Superior temporal gyrus (tissue), 1 donor: Measurements from ENCODE around the gene SPAG17.

Experiments
- DNase-seq: peaks from one replicate; pipeline ENCODE4 v3.0.0-alpha.2; 2016; ENCODE audit errors: extremely low spot score

SPAG17 gene

GRCh38 chr1:118118873-118119463 is 66.1 kb downstream of the SPAG17 start:
- no peak for DNase-seq

- no peak for DNase-seq
Measured at GRCh38 chr1:118118469-118118868, 66.6 kb downstream of the SPAG17 start.

- no peak for DNase-seq
Measured at GRCh38 chr1:118117521-118117920, 67.5 kb downstream of the SPAG17 start.

GRCh38 chr1:118116909-118117308 is 68.1 kb downstream of the SPAG17 start:
- no peak for DNase-seq

- no peak for DNase-seq
Measured at GRCh38 chr1:118116401-118116800, 68.6 kb downstream of the SPAG17 start.

GRCh38 chr1:118115567-118116295 is 69.3 kb downstream of the SPAG17 start:
- DNase-seq = no peak

- no peak for DNase-seq
Measured at GRCh38 chr1:118113261-118113660, 71.8 kb downstream of the SPAG17 start.

GRCh38 chr1:118110580-118110979 is 74.4 kb downstream of the SPAG17 start:
- no peak for DNase-seq

GRCh38 chr1:118104951-118105350 is 80.1 kb downstream of the SPAG17 start:
- DNase-seq = no peak

GRCh38 chr1:118102445-118102844 is 82.6 kb downstream of the SPAG17 start:
- DNase-seq = no peak

GRCh38 chr1:118101999-118102398 is 83.0 kb downstream of the SPAG17 start:
- DNase-seq = no peak

- DNase-seq = no peak
Measured at GRCh38 chr1:118101515-118101844, 83.5 kb downstream of the SPAG17 start.

- DNase-seq = no peak
Measured at GRCh38 chr1:118100686-118101514, 84.1 kb downstream of the SPAG17 start.

- no peak for DNase-seq
Measured at GRCh38 chr1:118099686-118100085, 85.3 kb downstream of the SPAG17 start.

- DNase-seq = no peak
Measured at GRCh38 chr1:118097622-118098348, 87.2 kb downstream of the SPAG17 start.

- no peak for DNase-seq
Measured at GRCh38 chr1:118093017-118093416, 92.0 kb downstream of the SPAG17 start.

GRCh38 chr1:118090130-118090529 is 94.9 kb downstream of the SPAG17 start:
- no peak for DNase-seq

GRCh38 chr1:118085365-118085764 is 99.7 kb downstream of the SPAG17 start:
- DNase-seq = no peak

GRCh38 chr1:118084400-118084799 is 100.6 kb downstream of the SPAG17 start:
- no peak for DNase-seq

- DNase-seq = no peak
Measured at GRCh38 chr1:118082984-118083383, 102.0 kb downstream of the SPAG17 start.

- DNase-seq = no peak
Measured at GRCh38 chr1:118081387-118081786, 103.6 kb downstream of the SPAG17 start.
